Measurements from ENCODE around the gene FRMD7.

DNA sequence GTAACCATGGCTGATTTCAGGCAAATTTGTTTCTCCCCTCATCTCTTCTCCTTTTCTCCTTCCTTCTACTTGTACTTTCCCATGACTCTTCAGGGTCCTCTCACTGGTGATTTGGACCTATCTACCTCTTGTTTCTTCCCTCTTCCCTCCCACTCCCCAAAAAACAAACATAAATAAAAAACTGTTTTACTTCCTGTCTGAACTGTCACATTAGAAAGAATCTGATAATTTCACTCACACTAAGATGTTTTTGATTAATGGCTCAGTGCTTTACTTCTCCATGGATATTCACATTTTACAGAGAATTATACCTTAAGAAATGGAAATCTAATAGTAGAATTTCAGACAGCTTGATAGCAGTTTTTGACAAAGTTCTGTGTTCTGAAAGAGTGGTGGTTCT lies 97.6 kb downstream of the FRMD7 start:
- TF ChIP-seq, protein P1, sequence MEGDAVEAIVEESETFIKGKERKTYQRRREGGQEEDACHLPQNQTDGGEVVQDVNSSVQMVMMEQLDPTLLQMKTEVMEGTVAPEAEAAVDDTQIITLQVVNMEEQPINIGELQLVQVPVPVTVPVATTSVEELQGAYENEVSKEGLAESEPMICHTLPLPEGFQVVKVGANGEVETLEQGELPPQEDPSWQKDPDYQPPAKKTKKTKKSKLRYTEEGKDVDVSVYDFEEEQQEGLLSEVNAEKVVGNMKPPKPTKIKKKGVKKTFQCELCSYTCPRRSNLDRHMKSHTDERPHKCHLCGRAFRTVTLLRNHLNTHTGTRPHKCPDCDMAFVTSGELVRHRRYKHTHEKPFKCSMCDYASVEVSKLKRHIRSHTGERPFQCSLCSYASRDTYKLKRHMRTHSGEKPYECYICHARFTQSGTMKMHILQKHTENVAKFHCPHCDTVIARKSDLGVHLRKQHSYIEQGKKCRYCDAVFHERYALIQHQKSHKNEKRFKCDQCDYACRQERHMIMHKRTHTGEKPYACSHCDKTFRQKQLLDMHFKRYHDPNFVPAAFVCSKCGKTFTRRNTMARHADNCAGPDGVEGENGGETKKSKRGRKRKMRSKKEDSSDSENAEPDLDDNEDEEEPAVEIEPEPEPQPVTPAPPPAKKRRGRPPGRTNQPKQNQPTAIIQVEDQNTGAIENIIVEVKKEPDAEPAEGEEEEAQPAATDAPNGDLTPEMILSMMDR (IDR thresholded peaks at IDR 0.05) = no peak
- TF ChIP-seq POLR2A (IDR thresholded peaks at IDR 0.05) (no peak), POLR2AphosphoS5 (IDR thresholded peaks at IDR 0.05) (no peak)
